H9 (cell line): ENCODE measurements around the gene AVPR2. TPM values are rescaled to one million over a fixed set of nuclear protein-coding genes. Genes with fewer than 3 reads are reported as not detected.

ENCODE experiments used
- DNase-seq: peaks from one replicate; pipeline ENCODE4 v3.0.0-alpha.2; 2017
- H2AFZ ChIP-seq: one replicate; pipeline ENCODE4 v1.6.1; 2013; ENCODE audit warnings: mild to moderate bottlenecking, low read length, control low read depth, moderate library complexity
- H2AK5ac ChIP-seq: 2 replicates; pipeline ENCODE4 v1.6.1; 2013; ENCODE audit warnings: low read length, control low read depth, mixed read lengths; ENCODE audit not compliant: insufficient read length
- H2BK120ac ChIP-seq: one replicate; pipeline ENCODE4 v1.6.1; 2013; ENCODE audit warnings: low read depth, mild to moderate bottlenecking, low read length, control low read depth, inconsistent platforms; ENCODE audit not compliant: poor library complexity, severe bottlenecking
- H2BK12ac ChIP-seq: 2 replicates; pipeline ENCODE4 v1.6.1; 2013; ENCODE audit warnings: low read length, control low read depth, mixed read lengths, low read depth; ENCODE audit not compliant: insufficient read length
- H2BK15ac ChIP-seq: 2 replicates; pipeline ENCODE4 v1.6.1; 2013; ENCODE audit warnings: low read depth, low read length, control low read depth
- H2BK20ac ChIP-seq: one replicate; pipeline ENCODE4 v1.6.1; 2013; ENCODE audit warnings: low read depth, mild to moderate bottlenecking, low read length, control low read depth, inconsistent platforms; ENCODE audit not compliant: poor library complexity, severe bottlenecking
- H2BK5ac ChIP-seq: 2 replicates; pipeline ENCODE4 v1.6.1; 2013; ENCODE audit warnings: low read length, control low read depth, mixed read lengths; ENCODE audit not compliant: insufficient read length
- H3K14ac ChIP-seq: 2 replicates; pipeline ENCODE4 v1.6.1; 2013; ENCODE audit warnings: low read length, control low read depth; ENCODE audit not compliant: insufficient read depth
- H3K18ac ChIP-seq: 2 replicates; pipeline ENCODE4 v1.6.1; 2013; ENCODE audit warnings: low read depth, mild to moderate bottlenecking, mixed read lengths, low read length, control low read depth; ENCODE audit not compliant: insufficient read length
- H3K23ac ChIP-seq: 2 replicates; pipeline ENCODE4 v1.6.1; 2013; ENCODE audit warnings: low read length, control low read depth, mixed read lengths, low read depth; ENCODE audit not compliant: insufficient read length
- H3K23me2 ChIP-seq: 2 replicates; pipeline ENCODE4 v1.6.1; 2013; ENCODE audit warnings: low read depth, mild to moderate bottlenecking, mixed read lengths, low read length, control low read depth; ENCODE audit not compliant: insufficient read length, poor library complexity, severe bottlenecking
- H3K27ac ChIP-seq: 2 replicates; pipeline ENCODE4 v1.5.1; 2013; ENCODE audit warnings: low read length, control low read depth, mixed read lengths, low read depth; ENCODE audit not compliant: insufficient read length
- H3K27me3 ChIP-seq: 2 replicates; pipeline ENCODE4 v1.6.1; 2013; ENCODE audit warnings: low read length, control low read depth, inconsistent platforms; ENCODE audit not compliant: insufficient read depth
- H3K4ac ChIP-seq: 2 replicates; pipeline ENCODE4 v1.6.1; 2013; ENCODE audit warnings: low read depth, mild to moderate bottlenecking, control low read depth, inconsistent platforms, low read length, moderate library complexity
- H3K4me1 ChIP-seq: 2 replicates; pipeline ENCODE4 v1.6.1; 2013; ENCODE audit warnings: low read length, control low read depth, inconsistent platforms; ENCODE audit not compliant: insufficient read depth
- H3K4me2 ChIP-seq: 2 replicates; pipeline ENCODE4 v1.6.1; 2013; ENCODE audit warnings: low read length, control low read depth, mixed read lengths; ENCODE audit not compliant: insufficient read length, insufficient read depth
- H3K56ac ChIP-seq: 2 replicates; pipeline ENCODE4 v1.6.1; 2013; ENCODE audit warnings: low read depth, mild to moderate bottlenecking, mixed read lengths, low read length, control low read depth; ENCODE audit not compliant: insufficient read length
- H3K79me1 ChIP-seq: 2 replicates; pipeline ENCODE4 v1.6.1; 2013; ENCODE audit warnings: low read depth, mild to moderate bottlenecking, moderate library complexity, low read length, control low read depth, inconsistent platforms; ENCODE audit not compliant: insufficient read depth, poor library complexity, severe bottlenecking
- H3K79me2 ChIP-seq: 2 replicates; pipeline ENCODE4 v1.6.1; 2013; ENCODE audit warnings: low read length, control low read depth, inconsistent platforms; ENCODE audit not compliant: insufficient read depth
- H3K9ac ChIP-seq: 2 replicates; pipeline ENCODE4 v1.6.1; 2013; ENCODE audit warnings: low read length, control low read depth, mixed read lengths; ENCODE audit not compliant: insufficient read length; ENCODE audit errors: extremely low read depth
- H3K9me3 ChIP-seq: one replicate; pipeline ENCODE4 v1.6.1; 2013; ENCODE audit warnings: low read depth, low read length, inconsistent platforms; ENCODE audit not compliant: control insufficient read depth
- H3T11ph ChIP-seq: one replicate; pipeline ENCODE4 v1.6.1; 2013; ENCODE audit warnings: mild to moderate bottlenecking, low read length, control low read depth, inconsistent platforms
- H4K20me1 ChIP-seq: one replicate; pipeline ENCODE4 v1.6.1; 2013; ENCODE audit not compliant: control insufficient read depth, insufficient read length, insufficient read depth
- H4K5ac ChIP-seq: 2 replicates; pipeline ENCODE4 v1.6.1; 2013; ENCODE audit warnings: low read depth, mild to moderate bottlenecking, mixed read lengths, low read length, control low read depth; ENCODE audit not compliant: insufficient read length
- H4K8ac ChIP-seq: replicated peaks from 2 replicates; pipeline ENCODE4 v1.6.1; 2013; ENCODE audit warnings: low read length, control low read depth, mixed read lengths, low read depth; ENCODE audit not compliant: insufficient read length
- H4K91ac ChIP-seq: 2 replicates; pipeline ENCODE4 v1.6.1; 2013; ENCODE audit warnings: low read depth, mild to moderate bottlenecking, moderate library complexity, mixed read lengths, low read length, control low read depth; ENCODE audit not compliant: insufficient read length
- H3K27ac Mint-ChIP-seq, 3 experiments: 2 replicates in 2 of 3; 3 replicates in 1 of 3; pipeline ENCODE4 v1.8.0; 2020 to 2021; ENCODE audit warnings: mixed read lengths in 3 of 3, mild to moderate bottlenecking in 1 of 3, moderate library complexity in 1 of 3
- H3K27me3 Mint-ChIP-seq: 2 replicates; pipeline ENCODE4 v1.8.0; 2021; ENCODE audit warnings: low read depth, mild to moderate bottlenecking, moderate library complexity, mixed read lengths
- H3K36me3 Mint-ChIP-seq, 3 experiments: 2 replicates in 2 of 3; 3 replicates in 1 of 3; pipeline ENCODE4 v1.8.0; 2020 to 2021; ENCODE audit warnings: low read depth in 3 of 3, mixed read lengths in 3 of 3; ENCODE audit not compliant: insufficient read depth in 1 of 3
- H3K4me1 Mint-ChIP-seq, 2 experiments: 2 replicates each; pipeline ENCODE4 v1.8.0; 2020; ENCODE audit warnings: mixed read lengths in 2 of 2
- H3K4me3 Mint-ChIP-seq, 2 experiments: 2 replicates in 1 of 2; 3 replicates in 1 of 2; pipeline ENCODE4 v1.8.0; 2020 to 2021; ENCODE audit warnings: mild to moderate bottlenecking in 2 of 2, mixed read lengths in 2 of 2, moderate library complexity in 1 of 2
- H3K9me3 Mint-ChIP-seq, 2 experiments: 2 replicates in 1 of 2; 3 replicates in 1 of 2; pipeline ENCODE4 v1.8.0; 2020; ENCODE audit warnings: mild to moderate bottlenecking in 2 of 2, mixed read lengths in 2 of 2, moderate library complexity in 1 of 2
- CTCF ChIP-seq: fragments of 200-600 bp; sonication (generic); conservative IDR thresholded peaks from 3 replicates; pipeline ENCODE4 v1.8.0; 2021; ENCODE audit warnings: antibody characterized with exemption, mild to moderate bottlenecking
- WGBS: extraction: QIAGEN DNeasy Blood & Tissue Kit; methylation state at CpG from one replicate; pipeline ENCODE4 v1.1.7; 2013; ENCODE audit warnings: missing lambda C conversion rate, low lambda C conversion rate, mixed read lengths; ENCODE audit not compliant: insufficient read length; ENCODE audit errors: extremely low coverage; 5-methylcytosine and 5-hydroxymethylcytosine counted together
- total RNA-seq: library from RNA; stranded (reverse); gene quantifications from 2 replicates; pipeline ENCODE4 v1.2.1, GENCODE V29; 2021

Gene AVPR2
- total RNA-seq, 1 experiment from 2014 or later: not detected

GRCh38 chrX:153905481-153906095, 1.1 kb downstream of the AVPR2 start:
- Histone ChIP-seq H3K79me2 (no peaks in the 10 kb centered on the region), H3K56ac (no peak overlapping the region), H3K27me3 (no peaks in the 10 kb centered on the region), H3K23me2 (no peaks in the 10 kb centered on the region), H2BK120ac (no peak overlapping the region), H3K4me1 (no peaks in the 10 kb centered on the region), H3K9ac (no peak overlapping the region), H2BK20ac (no peak overlapping the region), H3T11ph (no peak overlapping the region), H3K14ac (no peak overlapping the region), H3K18ac (no peak overlapping the region), H2BK12ac (no peak overlapping the region), H3K23ac (no peak overlapping the region), H2AFZ (no peak overlapping the region), H3K79me1 (no peaks in the 10 kb centered on the region), H4K5ac (no peak overlapping the region), H3K9me3 (peaks cover 11% of the 10 kb centered on the region), H2BK5ac (no peak overlapping the region), H4K20me1 (no peaks in the 10 kb centered on the region), H3K4me2 (no peak overlapping the region), H2BK15ac (no peak overlapping the region), H4K8ac (no peak overlapping the region), H2AK5ac (no peak overlapping the region), H4K91ac (no peak overlapping the region), H3K27ac (no peak overlapping the region), H3K4ac (no peak overlapping the region)
- no peak for DNase-seq
- Mint-ChIP-seq H3K27ac (no peak overlapping the region; a peak in 1 of 7 replicates), H3K9me3 (peaks cover 58 to 69% of the 10 kb centered on the region in 2 experiments), H3K4me3 (no peak overlapping the region), H3K4me1 (peaks cover 5 to 25% of the 10 kb centered on the region in 2 experiments), H3K36me3 (peaks cover 4 to 21% (median 4%) of the 10 kb centered on the region in 3 experiments; a peak in 5 of 7 replicates), H3K27me3 (no peaks in the 10 kb centered on the region; the same call in 1 of the 2 replicates)
- WGBS: no CpG with 5 or more reads among the region's 32 CpGs
- TF ChIP-seq CTCF: no peak
